Activated T-helper 17 cell treated with anti-CD3 and anti-CD28 coated beads, Interleukin-2, amount 50 U/mL, for 72 hours (primary cell): ENCODE results near the gene GMPR2. TPM values are rescaled to one million over a fixed set of nuclear protein-coding genes. Genes with fewer than 3 reads are reported as not detected.
"Not testable (repeated sequence)": the region's sequence is repeated elsewhere in the genome, so short reads cannot be mapped to it uniquely, and the experiment has no call there.

Source experiments
- ATAC-seq: fragments of 150-1000 bp; cut with Tn5 transposase; replicated peaks from 2 replicates; pipeline ENCODE4 v1.10.0; 2021; ENCODE audit warnings: mild to moderate bottlenecking, moderate library complexity
- H3K27ac Mint-ChIP-seq: one replicate; pipeline ENCODE4 v1.8.0; 2022; ENCODE audit warnings: mixed read lengths
- H3K27me3 Mint-ChIP-seq: one replicate; pipeline ENCODE4 v1.8.0; 2022; ENCODE audit warnings: mixed read lengths
- H3K36me3 Mint-ChIP-seq: one replicate; pipeline ENCODE4 v1.8.0; 2022; ENCODE audit warnings: low read depth, mild to moderate bottlenecking, mixed read lengths
- H3K4me1 Mint-ChIP-seq: one replicate; pipeline ENCODE4 v1.8.0; 2022; ENCODE audit warnings: mixed read lengths
- H3K4me3 Mint-ChIP-seq: one replicate; pipeline ENCODE4 v1.8.0; 2022; ENCODE audit warnings: mild to moderate bottlenecking, mixed read lengths
- H3K9me3 Mint-ChIP-seq: one replicate; pipeline ENCODE4 v1.8.0; 2022; ENCODE audit warnings: mixed read lengths
- total RNA-seq, 2 donors: library from RNA; stranded (reverse); gene quantifications; one replicate each; pipeline ENCODE4 v1.2.3, GENCODE V29; 2022

The GMPR2 gene
- total RNA-seq, 2 donors from 2014 or later, result 73.2 to 85.0 TPM

DNA sequence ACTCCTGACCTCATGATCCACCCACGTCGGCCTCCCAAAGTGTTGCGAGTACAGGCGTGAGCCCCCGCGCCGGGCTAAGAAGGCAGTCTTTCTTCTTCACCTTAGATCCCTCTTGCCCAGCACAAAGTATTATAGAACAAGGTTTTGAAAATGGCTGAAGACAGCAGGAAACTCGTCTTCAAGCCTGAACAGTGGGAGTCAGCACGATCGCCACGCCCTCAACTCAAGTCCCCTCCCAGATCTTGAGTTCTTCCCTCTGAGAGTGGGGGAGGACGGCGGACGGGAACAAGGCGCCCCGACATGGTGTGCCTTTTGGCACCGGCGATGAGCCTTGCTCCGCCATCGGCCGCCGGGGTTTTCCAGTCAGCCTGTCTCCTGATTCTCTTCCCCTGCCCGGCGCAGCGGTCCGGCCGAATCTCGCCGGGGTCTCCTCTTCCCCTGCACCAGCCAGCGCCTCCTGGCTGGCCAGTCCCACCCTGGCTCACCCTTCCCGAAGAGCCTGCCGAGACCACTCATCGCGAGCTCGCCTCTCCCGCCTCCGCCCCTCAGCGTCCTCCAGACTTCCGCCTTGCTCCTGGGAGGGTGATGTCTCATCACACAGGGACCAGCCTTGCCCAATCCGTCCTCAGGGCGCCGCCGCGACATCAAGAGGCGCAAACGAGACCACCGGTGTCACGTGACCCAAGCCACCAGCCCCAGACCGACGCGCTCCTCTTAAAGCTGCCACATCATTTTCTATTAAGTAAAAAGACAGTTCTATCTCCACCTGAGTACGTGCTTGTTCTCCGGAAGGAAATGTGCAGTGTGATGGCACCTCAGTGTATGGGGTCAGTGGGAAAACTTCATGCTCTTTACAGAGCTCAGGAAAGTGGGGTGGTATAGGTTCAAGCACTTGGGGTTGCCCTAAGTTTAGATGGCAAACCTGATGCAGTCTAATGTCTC is 19.5 kb upstream of the GMPR2 start, which contains the start of gene CHMP4A:
Gene CHMP4A, minus strand, starts transcription at position 565 of the 942 bp plus-strand sequence. Its CDS starts 49 bp downstream, at position 516.
- Mint-ChIP-seq H3K4me3 (peak within 1 kb of the TSS; percentile 81), H3K36me3 (peaks cover 82% of the 10 kb centered on the region), H3K9me3 (no peaks in the 10 kb centered on the region), H3K27me3 (no peaks in the 10 kb centered on the region), H3K27ac (peak within 1 kb of the TSS; percentile 88), H3K4me1 (peaks cover 29% of the 10 kb centered on the region)
- peak; percentile 86 for ATAC-seq

DNA sequence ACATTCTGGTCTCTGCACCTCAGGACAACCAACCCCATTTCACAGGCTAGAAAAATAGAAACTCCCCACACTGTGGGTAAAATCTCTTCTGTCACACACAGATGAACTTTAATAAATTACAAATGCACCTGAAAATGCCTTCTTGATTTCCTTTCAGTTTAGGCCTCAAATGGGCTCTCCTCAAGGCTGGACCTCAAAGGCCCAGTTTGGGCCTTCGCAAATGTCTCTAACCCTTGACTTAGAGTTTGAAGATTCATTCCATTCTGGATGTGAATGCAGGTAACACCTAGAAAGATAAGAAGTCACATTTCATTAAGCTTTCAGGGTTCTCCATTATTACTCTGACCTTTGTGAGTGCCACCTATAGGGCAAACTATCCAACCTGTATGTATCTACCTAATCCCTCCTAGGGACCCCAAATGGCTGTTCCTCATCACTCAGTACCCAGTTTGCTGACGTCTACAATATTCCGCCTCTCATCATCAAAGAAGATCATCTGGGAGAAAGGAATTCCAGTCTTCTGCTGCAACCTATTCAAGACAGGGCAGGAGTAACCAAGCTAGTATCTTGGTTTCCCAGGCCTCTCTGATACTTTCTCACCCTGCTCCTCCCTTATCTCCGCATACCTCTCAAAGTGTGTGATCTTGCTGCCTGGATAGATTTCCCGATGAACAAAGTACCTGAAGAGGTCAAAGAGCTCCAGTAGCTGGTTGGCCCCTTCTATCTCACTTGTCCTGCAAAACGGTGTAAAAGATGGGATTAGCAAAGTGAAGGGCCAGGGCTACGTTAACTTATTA is 18.7 kb upstream of the GMPR2 start:
- ATAC-seq, result no peak
- no peaks in the 10 kb centered on the region for H3K27me3 Mint-ChIP-seq
- H3K27ac Mint-ChIP-seq, result peak overlapping the region; percentile 88
- H3K36me3 Mint-ChIP-seq, result peaks cover 79% of the 10 kb centered on the region
- H3K9me3 Mint-ChIP-seq, result no peaks in the 10 kb centered on the region
- H3K4me3 Mint-ChIP-seq, result peak overlapping the region; percentile 81
- peaks cover 29% of the 10 kb centered on the region for H3K4me1 Mint-ChIP-seq

DNA sequence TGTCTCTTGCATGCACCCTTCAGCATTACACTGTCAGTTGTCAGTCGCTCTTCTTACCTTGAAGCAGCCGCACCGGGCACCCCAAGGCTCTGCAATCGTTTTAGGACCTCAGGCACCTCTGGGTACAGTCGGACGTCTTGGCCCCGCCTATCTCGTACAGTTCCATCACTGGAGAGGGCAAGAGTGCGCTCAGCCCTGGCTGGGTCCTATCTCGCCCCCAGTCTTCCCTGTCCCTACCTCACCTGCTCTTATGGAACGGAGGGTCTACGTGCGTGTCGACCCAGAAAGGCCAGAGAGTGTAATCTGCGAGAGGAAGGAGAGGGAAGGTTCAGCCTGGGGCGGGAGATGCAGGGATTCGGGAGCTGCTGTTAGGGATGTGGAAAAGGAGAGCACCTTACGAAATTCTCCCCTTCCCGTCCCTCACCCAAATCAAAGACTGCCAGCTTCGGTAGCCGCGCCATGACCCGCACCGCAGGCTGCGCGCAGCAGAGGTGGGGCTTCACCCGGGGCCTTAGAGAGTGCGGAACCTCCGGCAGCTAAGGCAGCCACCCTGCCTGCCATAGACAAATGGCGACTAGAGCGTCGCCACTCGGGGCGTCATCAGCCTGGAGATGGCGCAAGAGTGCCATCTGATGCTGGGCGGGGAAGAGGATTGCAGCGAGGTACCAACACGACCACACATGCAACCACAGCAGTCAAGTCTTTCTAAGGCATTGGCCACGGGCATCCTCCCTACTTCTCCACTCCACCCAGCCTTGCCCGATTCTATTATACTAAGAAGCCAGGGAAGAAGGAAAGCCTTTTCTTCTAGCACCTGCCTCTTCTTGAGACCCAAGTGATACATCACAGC is 17.0 kb upstream of the GMPR2 start, which contains the start of gene MDP1:
Gene MDP1, minus strand, starts transcription at position 572 of the 850 bp plus-strand sequence. Its CDS starts 111 bp downstream, at position 461.
- Mint-ChIP-seq H3K36me3 (peaks cover 69% of the 10 kb centered on the region), H3K9me3 (no peaks in the 10 kb centered on the region), H3K27ac (peak within 1 kb of the TSS; percentile 88), H3K27me3 (no peaks in the 10 kb centered on the region), H3K4me3 (peak within 1 kb of the TSS; percentile 81), H3K4me1 (peaks cover 29% of the 10 kb centered on the region)
- peak; percentile 76 for ATAC-seq

DNA sequence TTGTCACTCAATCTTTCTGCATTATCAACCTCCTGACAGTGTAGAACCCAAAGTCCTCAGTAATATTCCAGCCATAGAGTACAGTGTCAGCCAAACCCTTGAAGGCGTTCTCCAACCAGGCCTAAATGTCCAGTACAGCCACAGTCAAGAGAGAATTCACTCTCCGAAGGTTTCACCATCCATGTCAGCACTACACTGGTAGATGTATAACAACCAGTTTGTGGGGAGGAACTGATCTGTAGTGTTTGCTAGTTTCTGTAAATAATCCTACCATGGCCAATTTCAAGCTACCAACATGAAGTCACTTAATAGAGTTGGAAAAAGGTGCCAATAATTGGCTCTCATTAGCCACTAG is 16.4 kb upstream of the GMPR2 start:
- H3K9me3 Mint-ChIP-seq, result no peaks in the 10 kb centered on the region
- H3K4me3 Mint-ChIP-seq, result peak overlapping the region; percentile 81
- ATAC-seq, result no peak
- H3K36me3 Mint-ChIP-seq, result peaks cover 63% of the 10 kb centered on the region
- H3K4me1 Mint-ChIP-seq, result peaks cover 29% of the 10 kb centered on the region
- H3K27ac Mint-ChIP-seq, result peak overlapping the region; percentile 88
- H3K27me3 Mint-ChIP-seq, result no peaks in the 10 kb centered on the region

DNA sequence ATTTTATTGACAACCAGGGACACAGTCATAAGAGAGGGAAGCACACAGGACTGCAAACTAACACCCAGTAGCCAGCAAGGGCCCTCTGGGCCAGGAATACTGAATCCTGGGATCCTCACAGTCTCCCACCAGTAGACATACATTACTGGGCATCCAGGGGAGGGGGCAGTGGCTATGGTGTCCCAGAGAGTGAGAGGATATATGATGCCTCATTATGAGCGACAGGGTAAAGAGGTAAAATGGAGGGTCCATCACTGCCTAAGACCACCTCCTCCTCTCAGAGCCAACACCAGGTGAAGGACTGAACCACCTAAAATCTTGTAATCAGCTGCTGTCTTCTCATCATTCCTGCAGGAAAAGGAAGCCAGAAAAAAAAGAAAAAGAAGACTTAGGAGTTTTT is 15.9 kb upstream of the GMPR2 start:
- H3K4me3 Mint-ChIP-seq, H3K27me3 Mint-ChIP-seq, ATAC-seq, H3K9me3 Mint-ChIP-seq: not testable (repeated sequence)
- H3K27ac Mint-ChIP-seq, result peak overlapping the region; percentile 88
- peaks cover 58% of the 10 kb centered on the region for H3K36me3 Mint-ChIP-seq
- peaks cover 23% of the 10 kb centered on the region for H3K4me1 Mint-ChIP-seq

DNA sequence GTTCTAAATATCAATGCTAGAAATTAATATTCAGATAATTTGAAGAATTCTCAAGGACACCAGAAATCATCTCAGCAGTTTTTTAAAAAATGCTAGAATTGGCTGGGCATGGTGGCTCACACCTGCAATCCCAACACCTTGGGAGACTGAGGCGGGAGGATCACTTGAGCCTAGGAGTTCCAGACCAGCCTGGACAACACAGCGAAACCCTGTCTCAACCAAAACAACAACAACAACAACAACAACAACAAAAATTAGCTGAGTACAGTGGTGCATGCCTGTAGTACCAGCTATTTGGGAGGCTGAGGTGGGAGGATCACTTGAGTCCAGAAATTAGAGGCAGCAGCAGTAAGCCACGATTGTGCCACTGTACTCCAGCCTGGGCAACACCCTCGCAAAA is 13.6 kb upstream of the GMPR2 start:
- Mint-ChIP-seq H3K27me3 (no peaks in the 10 kb centered on the region), H3K27ac (peak overlapping the region; percentile 35), H3K4me3 (no peak overlapping the region), H3K36me3 (peaks cover 40% of the 10 kb centered on the region), H3K9me3 (no peaks in the 10 kb centered on the region), H3K4me1 (peaks cover 21% of the 10 kb centered on the region)
- ATAC-seq, result no peak

DNA sequence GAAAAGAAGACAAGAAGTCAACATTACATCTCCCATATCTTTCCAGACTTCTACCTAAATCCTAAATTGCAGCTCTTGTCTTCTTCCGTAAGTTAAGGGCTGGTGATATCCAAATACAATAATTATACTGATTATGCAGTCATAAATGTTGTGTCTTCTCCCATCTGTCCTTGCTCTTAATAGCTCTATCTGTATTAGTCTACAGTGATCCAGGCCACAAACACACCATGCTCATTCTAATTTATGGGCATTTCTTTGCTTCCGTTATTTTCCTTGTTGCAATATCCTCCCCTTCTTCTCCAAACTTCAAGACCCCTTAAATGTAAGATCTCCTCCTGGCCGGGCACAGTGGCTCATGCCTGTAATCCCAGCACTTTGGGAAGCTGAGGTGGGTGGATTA is 13.2 kb upstream of the GMPR2 start:
- Mint-ChIP-seq H3K4me3 (no peak overlapping the region), H3K36me3 (peaks cover 43% of the 10 kb centered on the region)

DNA sequence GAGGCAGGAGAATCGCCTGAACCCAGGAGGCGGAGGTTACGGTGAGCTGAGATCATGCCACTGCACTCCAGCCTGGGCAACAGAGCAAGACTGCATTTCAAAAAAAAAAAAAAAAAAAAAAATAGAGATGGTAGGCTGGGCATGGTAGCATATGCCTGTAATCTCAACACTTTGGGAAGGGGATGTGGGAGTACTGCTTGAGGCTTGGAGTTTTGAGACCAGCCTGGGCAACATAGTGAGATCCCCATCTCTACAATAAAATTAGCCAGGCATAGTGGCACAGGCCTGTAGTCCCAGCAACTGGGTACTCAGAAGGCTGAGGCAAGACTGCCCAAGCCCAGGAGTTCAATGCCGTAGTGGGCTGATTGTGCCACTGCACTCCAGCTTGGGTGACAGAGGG is 9.7 kb upstream of the GMPR2 start:
- not testable (repeated sequence) for H3K27ac Mint-ChIP-seq, H3K9me3 Mint-ChIP-seq, ATAC-seq, H3K4me3 Mint-ChIP-seq, H3K27me3 Mint-ChIP-seq
- Mint-ChIP-seq H3K36me3 (peaks cover 45% of the 10 kb centered on the region), H3K4me1 (peaks cover 20% of the 10 kb centered on the region)

More for the DNA sequence above, 13.2 kb upstream of the GMPR2 start:
- H3K27me3 Mint-ChIP-seq, result no peaks in the 10 kb centered on the region
- ATAC-seq, result no peak
- H3K4me1 Mint-ChIP-seq, result peaks cover 19% of the 10 kb centered on the region
- H3K9me3 Mint-ChIP-seq, result no peaks in the 10 kb centered on the region
- peak overlapping the region; percentile 35 for H3K27ac Mint-ChIP-seq

DNA sequence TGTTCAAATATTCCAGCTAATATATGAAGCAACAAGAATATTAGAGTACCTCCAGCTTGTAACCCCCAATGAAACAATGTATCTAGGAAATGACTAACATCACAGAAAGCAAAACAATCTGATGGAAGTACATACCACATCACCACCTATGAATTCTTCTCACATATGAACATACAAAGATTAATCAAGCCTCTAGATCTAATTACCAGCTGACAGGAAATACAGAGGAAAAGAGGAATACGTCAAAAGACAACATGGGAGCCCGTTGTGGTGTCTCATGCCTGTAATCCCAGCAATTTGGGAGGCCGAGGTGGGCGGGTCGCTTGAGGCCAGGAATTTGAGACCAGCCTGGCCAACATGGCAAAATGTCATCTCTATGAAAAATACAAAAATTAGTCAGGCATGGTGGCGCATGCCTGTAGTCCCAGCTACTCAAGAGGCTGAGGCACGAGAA is 8.1 kb upstream of the GMPR2 start:
- H3K36me3 Mint-ChIP-seq, result peaks cover 48% of the 10 kb centered on the region
- no peaks in the 10 kb centered on the region for H3K27me3 Mint-ChIP-seq
- H3K4me3 Mint-ChIP-seq, result no peak overlapping the region
- no peaks in the 10 kb centered on the region for H3K9me3 Mint-ChIP-seq
- peak overlapping the region; percentile 66 for H3K27ac Mint-ChIP-seq
- no peak for ATAC-seq
- peaks cover 16% of the 10 kb centered on the region for H3K4me1 Mint-ChIP-seq

DNA sequence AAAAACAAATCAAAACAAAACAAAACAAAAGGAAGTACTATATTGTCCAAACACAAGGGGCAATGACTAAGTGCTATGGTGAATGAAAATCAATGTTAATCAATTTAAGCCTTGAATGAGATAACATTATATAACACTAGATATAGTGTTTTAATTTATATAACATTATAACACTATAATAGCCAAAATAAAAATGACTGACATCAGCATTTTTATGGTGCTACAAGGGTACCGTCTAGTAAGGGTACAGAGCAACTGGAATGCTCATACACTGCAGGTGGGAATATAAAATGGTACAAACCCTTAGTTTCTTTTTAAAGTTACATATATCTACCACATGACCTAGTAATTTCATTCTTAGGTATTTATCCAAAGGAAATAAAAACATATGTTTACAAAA is 6.3 kb upstream of the GMPR2 start:
- H3K9me3 Mint-ChIP-seq, result no peaks in the 10 kb centered on the region
- H3K27ac Mint-ChIP-seq, result peak overlapping the region; percentile 6
- H3K4me3 Mint-ChIP-seq, result peak overlapping the region; percentile 3

DNA sequence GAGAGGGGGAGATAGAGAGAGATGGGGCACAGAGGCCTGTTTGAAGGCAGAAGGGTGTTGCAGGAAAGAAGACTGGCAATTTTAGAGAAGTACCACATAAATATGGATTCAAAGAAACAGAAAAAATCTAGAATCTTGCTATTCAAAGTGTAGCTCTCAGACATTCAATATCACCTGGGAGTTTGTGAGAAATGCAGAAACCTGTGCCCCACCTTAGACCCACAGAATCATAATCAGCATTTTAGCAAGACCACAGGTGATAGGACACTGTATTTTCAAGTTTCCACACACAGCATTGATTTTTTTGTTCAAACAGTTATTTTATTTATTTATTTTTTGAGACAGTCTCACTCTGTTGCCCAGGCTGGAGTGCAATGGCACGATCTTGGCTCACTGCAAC is 3.8 kb upstream of the GMPR2 start:
- Mint-ChIP-seq H3K9me3 (no peaks in the 10 kb centered on the region), H3K4me3 (no peak overlapping the region), H3K27me3 (no peaks in the 10 kb centered on the region), H3K36me3 (peaks cover 62% of the 10 kb centered on the region), H3K27ac (no peak overlapping the region), H3K4me1 (peaks cover 19% of the 10 kb centered on the region)
- no peak for ATAC-seq

More for the DNA sequence above, 6.3 kb upstream of the GMPR2 start:
- H3K27me3 Mint-ChIP-seq, result no peaks in the 10 kb centered on the region
- ATAC-seq, result no peak
- peaks cover 14% of the 10 kb centered on the region for H3K4me1 Mint-ChIP-seq
- peaks cover 48% of the 10 kb centered on the region for H3K36me3 Mint-ChIP-seq

DNA sequence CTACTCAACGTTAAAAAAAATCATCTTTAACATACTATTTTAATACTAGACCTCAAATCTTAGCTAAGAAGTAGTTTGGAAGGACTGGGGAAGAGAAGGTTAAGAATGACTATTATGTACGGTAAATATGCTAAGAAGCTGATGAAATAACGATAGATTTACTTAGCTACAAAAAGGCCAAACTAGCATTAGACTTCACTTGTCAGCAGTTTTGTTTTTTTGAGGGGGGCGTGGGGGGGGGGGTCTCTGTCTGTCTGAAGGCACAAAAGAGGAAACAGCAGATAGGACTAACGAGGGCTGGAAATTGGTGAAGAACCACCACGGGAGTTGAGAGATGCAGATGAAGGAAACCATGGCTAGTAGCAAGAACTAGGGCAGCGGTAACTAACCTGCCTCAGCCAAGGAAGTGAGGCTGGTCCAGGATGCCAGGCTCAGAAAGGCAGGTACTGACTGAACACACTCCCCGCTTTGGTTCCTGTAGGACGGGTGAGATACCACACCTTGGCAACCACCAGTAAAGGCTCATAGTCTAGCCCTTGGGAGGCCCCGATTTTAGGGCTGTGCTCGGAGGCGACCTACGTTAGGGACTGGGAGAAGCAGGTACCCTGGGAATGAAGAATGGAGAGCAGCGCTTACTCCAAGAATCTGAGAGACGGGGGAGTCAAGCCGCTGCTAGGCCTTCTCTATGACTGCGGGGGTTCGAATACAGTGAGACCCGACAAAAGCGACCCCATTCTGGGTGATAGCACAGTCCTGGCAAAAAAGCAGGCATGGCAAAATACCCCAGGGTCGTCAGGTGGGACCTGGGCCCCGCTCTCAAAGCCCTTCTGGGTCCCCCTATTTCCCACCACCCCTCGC is 1.2 kb upstream of the GMPR2 start:
- H3K4me3 Mint-ChIP-seq, result peak overlapping the region; percentile 84
- H3K9me3 Mint-ChIP-seq, result no peaks in the 10 kb centered on the region
- peak overlapping the region; percentile 85 for H3K27ac Mint-ChIP-seq
- H3K36me3 Mint-ChIP-seq, result peaks cover 68% of the 10 kb centered on the region
- no peak for ATAC-seq
- no peaks in the 10 kb centered on the region for H3K27me3 Mint-ChIP-seq
- H3K4me1 Mint-ChIP-seq, result peaks cover 29% of the 10 kb centered on the region

DNA sequence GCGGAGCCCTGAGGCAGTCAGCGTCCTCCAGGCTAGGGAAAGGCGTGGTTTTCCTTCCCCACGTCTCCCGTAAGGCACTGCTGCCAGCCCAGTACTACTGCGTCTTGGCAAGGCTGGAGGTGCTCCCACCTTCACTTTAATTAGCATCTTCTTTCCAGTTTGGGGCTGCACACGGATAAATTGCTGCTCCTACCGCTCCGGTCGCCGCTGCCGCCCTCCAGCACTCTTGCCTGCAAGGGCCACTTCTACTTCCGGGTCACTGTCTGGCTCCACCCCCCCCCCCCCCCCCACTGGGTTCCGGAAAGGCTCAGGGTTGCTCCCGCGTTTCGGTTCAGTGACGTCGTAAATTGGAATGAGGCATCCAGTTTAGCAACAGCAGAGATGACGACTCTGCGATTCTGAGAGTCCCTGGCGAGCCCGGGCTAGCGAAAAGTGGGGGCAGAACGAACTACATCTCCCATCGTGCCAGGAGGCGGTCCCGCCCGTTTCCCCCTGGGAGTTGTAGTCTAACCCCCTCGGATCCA is 546 bp upstream of the GMPR2 start, which contains the start of gene NEDD8:
Gene NEDD8, minus strand, starts transcription at position 247 of the 524 bp plus-strand sequence. Its CDS starts 100 bp downstream, at position 147.
- Mint-ChIP-seq H3K9me3 (no peaks in the 10 kb centered on the region), H3K4me1 (peaks cover 28% of the 10 kb centered on the region), H3K4me3 (peak within 1 kb of the TSS; percentile 84), H3K27me3 (no peaks in the 10 kb centered on the region), H3K27ac (peak within 1 kb of the TSS; percentile 85), H3K36me3 (peaks cover 68% of the 10 kb centered on the region)
- peak; percentile 88 for ATAC-seq
